GM19468 (cell line): ENCODE results near the gene NLRP9.

Experiments used
- ATAC-seq: cut with Tn5 transposase; IDR thresholded peaks from one replicate; pipeline ENCODE4 v1.9.1; 2021; ENCODE audit warnings: mild to moderate bottlenecking, moderate library complexity, moderate number of reproducible peaks; ENCODE audit not compliant: unreplicated experiment; ENCODE audit errors: extremely low read depth

NLRP9 gene

DNA sequence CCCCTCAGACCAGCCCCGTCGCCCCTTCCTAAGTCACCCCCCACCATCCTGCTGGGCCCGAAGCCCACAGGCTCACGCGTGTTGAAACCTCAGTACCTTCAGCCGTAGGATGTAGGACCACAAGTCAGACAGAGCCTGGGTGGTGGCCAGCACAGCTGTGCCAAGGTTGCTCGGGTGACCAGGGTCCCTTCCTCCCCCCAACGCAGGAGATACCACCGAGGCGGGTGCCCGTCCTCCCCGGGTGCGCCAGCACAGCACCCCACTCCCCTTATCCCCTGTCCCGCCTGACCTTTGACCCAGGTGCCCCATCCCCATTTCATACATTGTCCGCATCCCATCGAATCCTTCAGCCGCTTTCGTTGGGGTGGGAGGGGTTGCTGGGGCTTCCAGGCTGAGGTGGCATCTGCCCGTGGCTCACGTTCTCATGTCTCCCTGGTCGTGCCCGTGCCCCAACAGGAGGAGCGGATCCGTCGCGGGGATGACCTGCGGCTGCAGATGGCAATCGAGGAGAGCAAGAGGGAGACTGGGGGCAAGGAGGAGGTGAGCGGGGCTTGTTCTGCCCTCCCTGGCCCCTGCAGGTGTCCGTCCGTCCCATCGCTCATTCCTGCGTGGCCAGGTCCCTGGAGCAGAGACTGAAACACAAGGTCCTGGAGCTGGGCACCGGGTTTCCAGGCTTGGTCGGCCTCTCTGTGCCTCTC, 48.6 kb downstream of the NLRP9 start:
- ATAC-seq = no peak

DNA sequence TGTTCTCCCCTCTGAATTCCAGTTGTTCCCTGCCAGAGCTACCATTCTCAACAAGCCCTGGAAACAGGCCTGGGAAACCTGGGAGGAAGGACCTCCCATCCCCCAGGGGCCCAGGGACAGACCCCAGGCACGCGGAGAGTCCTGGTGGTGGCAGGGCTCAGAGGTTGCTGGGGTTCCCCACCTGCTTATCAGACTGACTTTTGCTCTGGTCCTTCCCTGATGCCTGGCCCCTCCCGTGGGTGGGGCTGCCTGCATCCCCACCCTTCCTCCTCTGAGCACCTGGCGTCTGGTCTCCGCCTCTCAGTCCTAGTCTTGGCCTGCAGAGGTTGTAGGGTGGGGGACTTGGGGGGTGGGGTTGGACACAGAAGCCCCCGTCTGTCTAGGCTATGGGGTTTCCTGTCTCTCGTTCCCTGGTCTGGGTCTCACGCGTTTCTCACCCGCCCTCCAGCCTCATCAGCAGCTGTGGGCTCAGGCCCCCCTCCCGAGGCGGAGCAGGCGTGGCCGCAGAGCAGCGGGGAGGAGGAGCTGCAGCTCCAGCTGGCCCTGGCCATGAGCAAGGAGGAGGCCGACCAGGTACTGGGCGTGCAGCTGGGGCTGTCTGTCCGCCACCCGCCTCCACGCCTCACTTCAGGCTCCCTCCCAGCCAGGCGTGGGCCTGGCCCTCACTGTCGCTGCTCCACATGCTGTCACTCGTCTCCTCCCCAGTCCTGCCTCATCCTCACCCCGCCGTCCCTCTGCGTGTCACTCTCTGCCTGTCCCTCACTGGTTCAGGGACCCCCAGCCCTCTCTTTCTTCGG, 49.6 kb downstream of the NLRP9 start:
- ATAC-seq = no peak

DNA sequence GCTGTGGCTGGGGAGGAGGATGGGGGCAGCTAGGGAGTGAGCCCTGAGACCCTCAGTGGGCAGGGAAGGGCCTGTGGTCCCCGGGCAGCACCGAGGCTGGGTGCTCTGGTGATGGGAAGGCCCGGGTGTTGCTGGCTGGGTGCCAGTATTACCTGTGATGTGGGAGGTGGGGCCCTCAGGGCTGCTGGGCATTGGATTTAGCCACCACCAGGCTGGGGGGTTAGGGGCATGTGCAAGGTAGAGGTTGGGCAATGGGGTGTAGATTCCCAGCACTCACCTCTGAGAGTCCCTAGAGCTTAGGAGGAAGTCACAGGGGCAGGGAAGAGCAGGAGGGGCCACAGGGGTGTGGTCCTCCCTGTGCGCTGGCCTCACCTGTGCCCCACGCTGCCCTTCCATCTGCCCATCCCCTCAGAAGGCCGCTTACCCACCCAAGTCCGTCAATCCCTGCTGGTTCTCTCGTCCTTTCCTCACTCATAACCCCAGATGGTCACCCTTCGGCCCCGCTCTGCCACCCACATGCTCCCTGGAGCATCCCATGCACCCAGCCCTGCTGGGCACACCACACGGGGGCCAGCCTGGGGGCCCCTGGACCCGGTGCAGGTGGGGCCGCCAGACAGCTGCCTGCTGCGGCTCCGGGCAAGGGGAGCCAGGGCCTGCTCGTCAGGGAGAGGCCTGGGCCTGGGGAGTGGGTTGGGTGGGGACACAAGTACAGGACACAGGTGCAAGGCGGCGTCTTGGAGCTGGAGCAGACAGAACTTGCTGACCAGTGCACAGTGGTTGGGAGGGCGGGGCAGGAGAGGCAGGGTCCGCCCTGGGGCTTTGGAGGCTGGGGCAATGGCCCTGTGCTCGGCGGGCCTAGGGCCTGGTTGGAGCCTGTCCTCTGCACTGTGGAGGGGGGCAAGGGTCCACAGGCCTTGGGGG, 50.7 kb downstream of the NLRP9 start:
- no peak for ATAC-seq

DNA sequence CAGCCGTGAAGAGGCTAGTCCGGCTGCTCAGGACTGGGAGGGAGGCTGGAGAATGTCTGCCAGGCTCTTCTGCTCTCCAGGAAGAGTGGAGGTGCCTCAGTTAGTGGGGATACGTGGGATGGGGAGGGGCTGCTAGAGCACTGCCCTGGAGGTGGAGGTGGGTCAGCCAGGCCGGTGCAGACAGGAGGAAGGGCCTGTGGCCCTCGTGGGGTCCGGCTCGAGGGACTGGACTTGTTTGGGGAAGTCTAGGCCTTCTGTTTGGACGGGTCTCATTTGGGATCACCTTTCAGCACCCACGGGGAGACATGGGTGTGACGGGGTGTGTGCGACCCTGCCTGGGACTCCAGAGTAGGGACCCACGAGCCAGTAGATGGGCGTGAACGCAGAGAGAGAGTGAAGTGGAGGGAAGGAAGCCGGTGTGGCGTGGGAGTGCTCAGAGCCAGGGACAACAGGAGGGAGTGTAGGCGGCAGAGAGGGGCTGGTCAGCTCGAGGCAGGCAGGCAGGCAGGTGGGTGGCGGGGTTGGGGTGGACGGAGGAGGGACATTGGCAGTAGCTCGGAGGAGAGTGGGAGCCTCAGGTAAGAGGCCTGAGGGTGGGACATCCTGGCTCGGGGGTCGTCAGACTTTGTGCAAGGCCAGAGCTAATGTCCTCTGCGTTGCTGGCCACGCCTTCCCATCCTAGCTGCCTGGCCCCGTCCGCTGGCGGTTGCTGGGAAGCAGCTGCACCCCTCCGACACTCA, 51.7 kb downstream of the NLRP9 start:
- no peak for ATAC-seq

DNA sequence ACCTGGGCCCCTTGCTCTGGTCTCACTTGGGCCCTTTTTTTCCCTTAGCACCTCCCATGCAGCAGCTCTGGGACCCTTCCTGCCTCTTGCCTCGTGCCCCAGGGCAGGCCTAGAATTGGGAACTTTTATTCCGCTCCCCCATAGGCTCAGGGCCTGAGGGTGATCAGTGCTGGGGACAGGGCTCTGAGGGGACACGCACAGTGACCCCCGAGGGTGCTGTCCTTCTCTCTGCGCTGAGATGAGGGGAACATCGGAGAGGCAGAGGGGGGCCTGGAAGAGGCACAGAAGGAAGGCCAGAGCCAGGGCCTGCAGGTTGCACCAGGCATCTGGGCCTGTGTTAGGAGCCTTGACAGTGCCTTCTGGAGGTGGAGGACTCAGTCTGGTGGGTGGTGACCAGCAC, 52.4 kb downstream of the NLRP9 start:
- no peak for ATAC-seq

DNA sequence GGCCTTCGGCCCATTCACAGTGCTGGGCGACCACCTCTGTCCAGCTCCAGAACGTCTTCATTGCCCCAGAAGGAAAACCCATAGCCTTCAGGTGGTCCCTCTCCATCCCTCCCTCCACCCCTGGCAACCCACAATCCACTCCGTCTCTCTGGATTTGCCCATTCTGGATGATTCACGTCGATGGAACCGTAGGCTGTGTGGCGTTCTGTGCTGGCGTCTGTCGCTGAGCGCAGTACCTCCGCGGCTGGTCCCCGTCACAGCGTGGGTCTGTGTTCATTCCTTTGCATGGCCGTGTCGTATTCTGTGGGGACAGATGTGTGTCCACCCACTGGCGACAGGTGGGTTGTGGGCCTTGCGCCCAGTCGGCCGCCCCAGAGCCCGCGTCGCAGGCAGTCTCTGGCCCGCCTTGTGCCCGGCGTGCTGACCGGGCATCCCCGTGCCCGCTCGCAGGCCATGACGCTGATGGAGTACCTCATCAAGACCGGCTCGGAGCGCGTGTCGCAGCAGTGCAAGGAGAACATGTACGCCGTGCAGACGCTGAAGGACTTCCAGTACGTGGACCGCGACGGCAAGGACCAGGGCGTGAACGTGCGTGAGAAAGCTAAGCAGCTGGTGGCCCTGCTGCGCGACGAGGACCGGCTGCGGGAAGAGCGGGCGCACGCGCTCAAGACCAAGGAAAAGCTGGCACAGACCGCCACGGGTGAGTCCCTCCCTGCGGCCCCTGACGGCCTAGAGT, 53.1 kb downstream of the NLRP9 start:
- ATAC-seq = no peak

DNA sequence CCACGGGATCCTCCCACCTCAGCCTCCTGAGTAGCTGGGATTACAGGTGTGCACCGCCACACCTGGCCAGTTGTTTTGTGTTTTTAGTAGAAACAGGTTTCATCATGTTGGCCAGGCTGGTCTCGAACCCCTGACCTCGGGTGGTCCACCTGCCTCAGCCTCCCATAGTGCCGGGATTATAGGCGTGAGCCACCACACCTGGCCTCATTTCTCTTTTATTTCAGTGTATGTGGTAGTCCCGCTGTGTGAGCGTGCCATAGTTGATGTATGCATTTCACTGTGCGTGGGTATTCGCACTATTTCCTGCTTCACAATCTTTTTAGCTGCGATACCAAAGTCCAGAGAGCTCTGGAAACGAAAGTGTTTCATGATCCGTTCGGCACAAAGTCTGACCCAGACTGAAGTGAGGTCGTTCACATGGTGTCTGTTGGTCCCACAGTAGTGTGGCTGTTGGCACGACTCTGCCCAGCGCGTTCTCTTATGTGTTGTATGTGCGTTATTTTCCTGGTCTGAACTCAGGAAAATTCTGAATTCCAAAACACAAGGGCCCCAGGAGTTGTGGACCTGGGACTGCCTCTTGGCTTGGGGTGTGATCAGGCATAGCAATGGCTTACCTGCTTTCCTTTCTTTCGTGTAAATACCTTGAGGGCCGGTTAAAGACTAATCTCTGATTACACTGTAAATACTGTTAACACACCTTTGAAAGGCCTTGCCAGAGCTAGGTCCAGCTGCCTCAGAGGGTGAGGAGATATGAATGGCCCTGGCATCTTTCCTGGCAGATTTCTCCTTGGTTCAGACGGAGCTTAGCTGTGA, 54.5 kb downstream of the NLRP9 start:
- ATAC-seq = no peak

DNA sequence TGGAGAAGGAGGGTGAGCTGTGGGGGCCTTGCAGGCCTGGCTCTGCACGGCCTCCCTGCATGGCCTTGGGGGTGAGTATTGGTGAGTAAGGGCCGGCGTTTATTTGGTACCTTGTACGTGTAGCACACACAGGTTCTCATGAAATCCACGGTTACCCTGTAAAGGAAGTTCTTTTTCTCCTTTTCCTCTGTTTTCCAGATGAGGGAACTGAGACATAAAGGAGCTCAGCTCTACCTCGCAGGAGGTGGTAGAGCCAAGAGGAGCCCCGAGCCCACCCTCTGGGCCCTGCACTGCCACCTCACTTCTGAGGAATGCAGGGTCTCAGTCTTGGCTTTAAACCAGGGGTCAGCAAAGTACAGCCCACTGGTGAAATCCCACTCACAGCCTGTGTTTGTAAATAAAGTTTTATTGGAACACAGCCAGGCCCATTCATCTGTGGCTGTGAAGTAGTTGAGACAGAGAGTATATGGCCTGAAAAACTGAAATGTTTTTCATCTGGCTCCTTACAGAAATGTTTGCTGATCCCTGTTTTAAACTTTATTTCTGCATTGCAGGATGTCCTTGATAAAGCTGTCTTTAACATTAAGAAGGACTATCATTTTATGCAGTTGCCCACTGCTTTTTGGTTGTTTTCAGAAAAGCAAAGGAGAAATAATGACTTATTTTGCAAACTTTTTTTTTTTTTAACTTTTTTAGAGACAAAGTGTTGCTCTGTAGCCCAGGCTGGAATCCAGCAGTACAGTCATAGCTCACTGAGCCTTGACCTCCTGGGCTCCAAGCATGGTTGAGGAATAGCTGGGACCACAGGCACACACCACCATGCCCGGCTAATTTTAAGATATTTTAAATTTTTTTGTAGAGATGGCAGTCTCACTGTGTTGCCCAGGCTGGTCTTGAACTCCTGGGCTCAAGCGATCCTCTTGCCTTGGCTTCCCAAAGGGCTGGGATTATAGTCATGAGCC, 56.8 kb downstream of the NLRP9 start:
- ATAC-seq = no peak

DNA sequence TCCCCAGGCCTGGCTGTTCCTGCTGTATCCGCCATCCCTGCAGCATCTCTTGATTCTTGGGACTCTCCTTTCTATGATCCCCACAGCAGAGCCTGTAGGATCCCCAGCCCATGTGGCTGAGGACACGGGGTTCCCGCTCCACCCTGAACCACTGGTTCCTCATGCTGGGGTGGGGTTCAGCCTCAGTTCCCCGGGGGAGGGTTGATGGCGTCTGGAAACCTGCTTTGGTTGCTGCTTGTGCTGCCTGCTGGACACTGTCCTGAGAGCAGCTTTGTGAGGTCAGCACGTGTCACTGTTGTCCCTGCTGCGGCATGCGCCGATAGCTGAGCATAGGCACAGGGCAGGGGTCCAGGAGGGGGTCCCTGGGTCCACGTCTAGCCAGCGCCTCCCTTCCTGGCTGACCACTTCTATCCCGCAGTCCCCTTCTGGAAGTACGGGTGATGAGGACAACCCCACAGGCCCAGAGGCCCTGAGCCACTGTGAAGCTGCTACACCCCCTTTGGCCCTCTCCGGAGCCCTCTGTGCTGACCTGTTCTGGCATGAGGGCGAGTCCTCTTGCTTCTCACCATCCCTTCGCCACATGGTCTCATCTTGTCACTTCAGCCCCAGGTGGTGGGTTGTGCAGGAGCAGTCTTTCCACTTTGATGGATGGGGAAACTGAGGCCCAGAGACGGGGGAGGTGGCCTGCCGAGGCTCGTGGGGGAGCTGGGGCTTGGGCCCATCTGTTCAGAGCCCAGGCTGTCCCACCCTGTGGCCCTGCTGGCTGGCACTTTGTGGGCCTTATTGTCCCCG, 57.7 kb downstream of the NLRP9 start:
- ATAC-seq = no peak

DNA sequence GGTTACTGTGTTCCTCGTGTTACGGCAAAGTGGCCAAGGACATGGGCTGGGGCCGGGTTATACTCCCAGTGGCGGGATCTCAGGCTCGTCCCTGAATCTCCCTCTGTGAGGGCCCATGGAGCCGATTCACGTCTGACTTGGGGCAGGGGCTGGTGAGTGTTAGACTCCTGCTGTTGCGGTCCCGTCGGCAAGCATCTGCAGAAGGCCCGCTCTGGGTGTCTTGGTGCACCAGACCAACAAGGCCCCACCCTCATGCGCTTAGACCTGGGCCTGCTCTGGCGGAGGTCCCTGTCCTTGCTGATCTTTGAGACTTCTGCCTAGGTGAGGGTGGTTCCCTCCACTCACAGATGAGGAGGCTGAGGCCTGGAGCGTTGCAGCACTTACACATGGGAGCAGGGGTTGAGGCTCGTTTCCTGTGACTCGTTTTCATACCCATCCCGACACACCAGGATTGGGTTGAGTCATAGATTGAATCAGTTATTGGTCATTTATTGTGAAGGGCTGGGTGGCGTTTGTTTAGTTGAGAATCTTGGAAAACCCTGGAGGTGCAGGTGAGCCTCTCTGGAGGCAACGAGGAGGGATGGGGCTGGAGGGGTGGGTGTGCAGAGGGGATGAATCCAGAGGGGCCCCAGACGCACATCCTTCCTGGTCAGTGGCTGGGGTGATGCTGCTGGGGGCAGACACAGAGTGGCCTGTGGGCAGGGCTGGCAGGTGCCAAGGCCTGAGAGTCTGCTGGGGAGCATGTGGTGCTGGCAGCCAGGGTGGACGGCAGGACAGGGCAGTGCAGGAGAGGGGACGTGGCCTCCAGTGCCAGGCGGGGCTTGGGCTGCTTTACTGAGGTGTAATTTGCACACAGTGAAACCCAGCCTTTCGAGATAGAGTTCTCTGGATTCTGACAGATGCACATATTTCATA, 58.6 kb downstream of the NLRP9 start:
- ATAC-seq = no peak

DNA sequence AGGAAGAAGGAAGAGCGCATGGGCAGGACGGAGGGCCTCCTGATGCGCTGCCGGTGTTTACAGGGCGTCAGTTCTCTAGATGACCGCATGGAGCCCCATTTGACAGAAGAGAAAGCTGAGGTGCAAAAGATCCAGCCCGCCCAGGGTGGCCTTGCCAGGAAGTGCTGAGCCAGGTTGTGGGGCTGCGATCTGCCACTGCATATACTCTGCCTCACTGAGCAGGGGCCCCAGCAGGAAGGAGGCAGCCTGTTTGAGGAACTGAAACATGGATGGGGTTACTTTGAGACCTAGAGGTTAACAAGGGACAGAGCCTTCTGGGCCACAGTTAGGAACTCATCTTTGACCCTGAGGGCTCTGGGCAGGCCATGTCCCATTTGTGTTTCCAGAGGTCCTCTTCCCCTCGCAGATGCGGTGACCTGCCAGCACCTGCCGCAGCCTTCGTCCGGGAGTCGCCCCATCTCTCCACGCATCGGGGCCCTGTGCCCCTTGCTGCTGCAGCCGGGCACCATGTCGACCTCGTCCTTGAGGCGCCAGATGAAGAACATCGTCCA, 60.0 kb downstream of the NLRP9 start:
- peak; percentile 61 for ATAC-seq

DNA sequence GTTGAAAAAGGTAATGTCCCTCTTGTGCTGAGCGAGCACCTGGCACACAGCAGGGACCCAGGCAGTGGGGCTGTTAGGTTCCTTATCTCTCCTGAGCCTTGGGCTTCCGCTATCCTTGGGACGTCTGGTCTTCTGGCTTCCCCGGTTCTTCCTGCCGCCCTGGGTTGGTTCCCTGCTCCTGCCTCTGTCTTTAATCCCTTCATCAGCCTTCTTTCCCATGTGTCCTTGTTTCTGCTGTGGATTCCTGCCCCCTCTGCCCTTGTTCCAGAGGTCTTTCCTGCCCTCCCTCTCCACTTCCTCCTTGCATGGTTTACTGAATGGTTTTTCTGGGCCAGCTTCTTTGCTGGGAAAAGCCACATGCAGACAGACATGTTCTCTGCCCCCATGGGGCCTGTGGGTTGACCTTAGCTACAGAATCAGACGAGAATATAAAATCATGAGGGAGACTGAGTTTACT, 60.6 kb downstream of the NLRP9 start:
- no peak for ATAC-seq

DNA sequence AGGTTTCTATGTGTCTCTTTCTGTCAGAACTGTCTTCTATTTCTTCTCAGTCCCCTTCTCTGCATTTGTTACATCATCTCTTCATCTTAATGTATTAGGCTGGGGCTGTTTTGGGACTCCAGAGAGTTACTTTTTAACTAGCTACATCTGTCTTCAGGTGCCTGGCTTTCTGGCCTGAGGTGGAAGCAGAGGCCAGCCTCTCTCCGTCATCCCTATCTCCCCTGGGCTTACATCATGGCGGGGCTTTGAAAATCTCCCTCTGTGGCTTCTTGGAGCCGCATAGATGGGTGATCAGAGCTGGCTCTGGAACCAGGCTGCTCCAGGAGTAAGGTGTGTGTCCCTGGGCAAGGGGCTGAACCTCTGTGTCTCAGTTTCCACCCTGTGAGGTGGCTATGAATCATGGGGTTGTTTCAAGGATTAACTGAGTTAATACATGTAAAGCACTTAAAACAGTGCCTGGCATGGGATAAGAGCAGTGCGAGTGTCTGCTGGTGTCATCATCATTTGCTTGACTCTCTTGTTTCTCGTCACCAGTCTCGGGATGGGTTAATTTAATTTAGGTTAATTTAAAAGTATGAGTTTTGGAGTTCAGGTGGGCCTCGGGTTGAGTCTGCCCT, 61.2 kb downstream of the NLRP9 start:
- ATAC-seq = no peak

DNA sequence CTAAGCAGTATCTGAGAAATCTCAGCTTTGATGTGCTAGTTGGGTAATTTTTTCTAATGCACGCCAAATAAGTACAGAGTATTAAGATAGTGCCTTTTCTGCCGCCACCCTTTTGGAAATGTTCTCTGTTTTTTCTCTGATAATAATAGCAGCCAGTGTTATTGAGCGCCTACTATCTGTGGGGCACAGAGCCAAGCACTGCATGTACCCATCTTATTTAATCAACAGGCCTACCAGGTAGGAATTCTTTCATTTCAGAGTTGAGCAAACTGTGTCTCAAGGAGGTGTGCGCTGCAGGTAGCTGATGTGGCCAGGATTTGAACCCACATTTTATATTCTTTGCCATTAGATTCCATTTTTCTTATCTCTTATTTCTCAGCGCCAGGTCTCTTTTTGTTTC, 61.8 kb downstream of the NLRP9 start:
- no peak for ATAC-seq
